ENCODE measurements around the gene RNF220. TPM values are rescaled to one million over a fixed set of nuclear protein-coding genes. Genes with fewer than 3 reads are reported as not detected.

RNF220 gene
- total RNA-seq, 2 donors from 2014 or later = 121 to 125 TPM

DNA sequence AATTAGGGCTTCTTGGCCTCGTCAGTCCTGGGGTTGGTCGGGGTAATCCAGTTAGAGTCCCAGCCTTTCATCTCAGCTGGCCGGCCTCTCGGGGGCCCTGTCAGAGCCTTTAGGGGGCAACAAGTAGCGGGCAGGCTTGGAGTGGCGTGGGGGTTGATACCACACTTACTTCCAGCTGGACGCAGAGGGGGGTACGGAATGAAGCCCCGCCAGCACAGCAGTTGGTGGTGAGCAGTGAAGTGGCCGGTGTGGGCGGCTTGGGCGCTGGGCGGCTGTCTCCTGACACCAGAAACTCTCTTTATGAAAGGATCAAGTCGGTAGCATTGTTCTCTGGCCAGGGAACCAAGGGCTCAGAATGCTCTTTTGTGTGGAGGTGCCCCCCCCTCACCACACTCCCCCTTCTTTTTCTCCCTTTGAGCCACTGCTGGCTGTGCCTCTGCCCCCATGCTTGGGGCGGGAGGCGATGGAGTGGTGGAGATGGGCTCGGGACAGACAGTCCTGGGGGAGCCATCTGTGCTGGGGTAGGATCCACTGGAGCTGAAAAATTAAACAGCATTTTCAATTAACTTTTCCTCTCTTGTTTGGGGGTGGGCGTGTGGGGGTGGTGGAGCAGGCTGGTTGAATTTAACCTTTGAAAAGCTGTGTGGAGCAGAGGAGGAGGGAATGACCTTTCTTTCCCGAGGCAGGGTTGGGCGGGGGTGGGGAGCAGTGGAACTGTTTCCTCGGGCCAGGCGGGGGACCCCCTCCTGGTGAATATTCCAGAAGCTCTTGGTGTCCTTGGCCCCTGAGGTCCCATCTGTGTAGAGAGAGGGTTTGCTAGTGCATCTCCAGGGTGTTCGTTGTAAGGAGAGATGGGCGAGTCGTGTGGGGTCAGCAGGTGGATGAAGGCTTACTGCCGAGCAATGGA is 102.7 kb downstream of the RNF220 start:
- no peak for DNase-seq (ENCODE audit: low spot score)
- TF ChIP-seq, protein P1, sequence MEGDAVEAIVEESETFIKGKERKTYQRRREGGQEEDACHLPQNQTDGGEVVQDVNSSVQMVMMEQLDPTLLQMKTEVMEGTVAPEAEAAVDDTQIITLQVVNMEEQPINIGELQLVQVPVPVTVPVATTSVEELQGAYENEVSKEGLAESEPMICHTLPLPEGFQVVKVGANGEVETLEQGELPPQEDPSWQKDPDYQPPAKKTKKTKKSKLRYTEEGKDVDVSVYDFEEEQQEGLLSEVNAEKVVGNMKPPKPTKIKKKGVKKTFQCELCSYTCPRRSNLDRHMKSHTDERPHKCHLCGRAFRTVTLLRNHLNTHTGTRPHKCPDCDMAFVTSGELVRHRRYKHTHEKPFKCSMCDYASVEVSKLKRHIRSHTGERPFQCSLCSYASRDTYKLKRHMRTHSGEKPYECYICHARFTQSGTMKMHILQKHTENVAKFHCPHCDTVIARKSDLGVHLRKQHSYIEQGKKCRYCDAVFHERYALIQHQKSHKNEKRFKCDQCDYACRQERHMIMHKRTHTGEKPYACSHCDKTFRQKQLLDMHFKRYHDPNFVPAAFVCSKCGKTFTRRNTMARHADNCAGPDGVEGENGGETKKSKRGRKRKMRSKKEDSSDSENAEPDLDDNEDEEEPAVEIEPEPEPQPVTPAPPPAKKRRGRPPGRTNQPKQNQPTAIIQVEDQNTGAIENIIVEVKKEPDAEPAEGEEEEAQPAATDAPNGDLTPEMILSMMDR (IDR thresholded peaks at IDR 0.05) = no peak
- Histone ChIP-seq H3K36me3 (no peaks in the 10 kb centered on the region), H3K27ac (no peak overlapping the region), H3K9me3 (no peaks in the 10 kb centered on the region), H3K4me1 (ENCODE audit: control insufficient read depth in 1 of 2, low read depth in 2 of 2) (no peaks in the 10 kb centered on the region), H3K27me3 (replicated peaks; ENCODE audit: insufficient read depth) (no peaks in the 10 kb centered on the region), H3K4me3 (no peak overlapping the region)
- ATAC-seq (ENCODE audit: insufficient number of reproducible peaks, low FRiP score, low read depth) = no peak

- TF ChIP-seq, protein P1 (IDR thresholded peaks at IDR 0.05) = no peak
- no peak for ATAC-seq (ENCODE audit: insufficient number of reproducible peaks, low FRiP score, low read depth)
Observed at GRCh38 chr1:44508397-44508745, 103.3 kb downstream of the RNF220 start.

DNA sequence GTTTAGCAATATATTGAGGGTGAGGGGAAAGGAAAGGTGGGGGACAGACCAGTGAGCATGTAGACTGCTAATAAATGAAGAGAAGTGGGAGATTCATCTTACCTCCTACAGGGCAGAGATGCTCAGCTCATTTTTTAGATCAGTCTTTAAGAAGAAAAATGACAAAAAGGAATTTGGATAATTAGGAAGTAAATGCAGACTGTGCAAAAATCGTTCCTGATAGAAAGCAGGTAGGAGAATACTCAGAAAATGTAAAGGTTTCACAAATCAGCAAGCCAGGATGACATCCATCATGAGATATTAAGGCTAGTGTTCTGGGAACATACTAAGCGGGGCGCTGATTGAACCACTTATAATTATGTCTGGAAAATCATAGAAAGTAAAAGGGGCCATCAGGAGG is 106.3 kb downstream of the RNF220 start:
- no peak for ATAC-seq (ENCODE audit: insufficient number of reproducible peaks, low FRiP score, low read depth)
- DNase-seq (ENCODE audit: low spot score) = no peak
- no peak overlapping the region for H3K4me3 ChIP-seq
- TF ChIP-seq, protein P1 (IDR thresholded peaks at IDR 0.05) = no peak
- H3K27me3 ChIP-seq (replicated peaks; ENCODE audit: insufficient read depth) = no peaks in the 10 kb centered on the region
- no peak overlapping the region for H3K27ac ChIP-seq
- H3K36me3 ChIP-seq = no peaks in the 10 kb centered on the region
- no peaks in the 10 kb centered on the region for H3K4me1 ChIP-seq (ENCODE audit: control insufficient read depth in 1 of 2, low read depth in 2 of 2)
- H3K9me3 ChIP-seq = no peaks in the 10 kb centered on the region

More at GRCh38 chr1:44508397-44508745, 103.3 kb downstream of the RNF220 start:
- no peak overlapping the region for H3K27ac ChIP-seq
- no peaks in the 10 kb centered on the region for H3K27me3 ChIP-seq (replicated peaks; ENCODE audit: insufficient read depth)
- no peaks in the 10 kb centered on the region for H3K4me1 ChIP-seq (ENCODE audit: control insufficient read depth in 1 of 2, low read depth in 2 of 2)
- H3K9me3 ChIP-seq = no peaks in the 10 kb centered on the region
- H3K36me3 ChIP-seq = no peaks in the 10 kb centered on the region
- DNase-seq (ENCODE audit: low spot score) = no peak
- no peak overlapping the region for H3K4me3 ChIP-seq

DNA sequence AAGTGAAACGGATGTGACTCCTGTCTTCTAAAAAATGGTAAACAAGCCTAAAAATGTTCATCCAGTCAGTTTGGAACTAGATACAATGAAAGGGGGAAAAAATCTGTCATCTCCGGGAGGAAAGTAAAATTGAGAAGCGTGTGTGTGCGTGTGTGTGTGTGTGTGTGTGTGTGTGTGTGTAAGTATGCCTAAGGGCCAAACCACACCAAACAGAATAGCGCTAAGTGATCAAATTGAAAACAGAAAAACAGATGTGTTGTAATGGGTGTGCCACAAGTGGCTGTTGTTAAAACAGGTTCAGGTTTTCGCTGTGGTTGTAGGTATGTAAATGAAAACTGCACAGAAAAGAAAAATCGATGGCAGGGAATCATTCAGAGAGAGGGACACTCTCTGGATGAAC is 106.7 kb downstream of the RNF220 start:
- no peak overlapping the region for H3K27ac ChIP-seq
- H3K4me1 ChIP-seq (ENCODE audit: control insufficient read depth in 1 of 2, low read depth in 2 of 2) = no peaks in the 10 kb centered on the region
- TF ChIP-seq, protein P1 (IDR thresholded peaks at IDR 0.05) = no peak
- no peaks in the 10 kb centered on the region for H3K27me3 ChIP-seq (replicated peaks; ENCODE audit: insufficient read depth)
- no peak overlapping the region for H3K4me3 ChIP-seq
- no peaks in the 10 kb centered on the region for H3K36me3 ChIP-seq
- ATAC-seq (ENCODE audit: insufficient number of reproducible peaks, low FRiP score, low read depth) (no peak), DNase-seq (ENCODE audit: low spot score) (no peak)
- H3K9me3 ChIP-seq = no peaks in the 10 kb centered on the region

DNA sequence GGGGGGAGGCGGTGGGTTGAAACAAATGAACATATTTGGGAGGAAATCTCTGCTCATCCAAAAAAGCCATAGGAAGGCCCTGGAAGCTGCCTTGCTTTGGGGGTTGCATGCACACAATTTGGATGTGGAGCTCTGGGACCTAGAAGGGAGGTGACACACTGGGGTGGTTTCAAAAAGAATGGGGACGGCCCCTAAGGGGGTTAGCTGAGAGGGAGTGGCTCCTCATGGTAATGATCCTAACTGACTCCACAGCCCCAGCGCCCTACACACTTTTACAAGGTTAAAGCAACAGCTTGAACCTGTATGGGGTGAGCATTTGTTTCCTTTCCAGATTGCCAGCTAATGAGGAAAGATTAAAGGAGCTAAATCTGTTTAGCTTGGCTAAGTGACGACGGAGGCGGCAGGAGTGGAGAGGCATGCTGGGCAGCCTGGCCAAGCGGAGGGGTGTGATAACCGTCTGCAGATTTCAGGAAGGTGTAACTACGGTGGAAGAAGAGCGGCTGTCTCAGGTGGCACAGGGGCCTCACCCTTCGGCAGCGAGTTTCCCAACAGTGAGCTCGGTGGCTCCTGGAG is 107.3 kb downstream of the RNF220 start:
- Histone ChIP-seq H3K36me3 (no peaks in the 10 kb centered on the region), H3K4me1 (ENCODE audit: control insufficient read depth in 1 of 2, low read depth in 2 of 2) (no peaks in the 10 kb centered on the region), H3K9me3 (no peaks in the 10 kb centered on the region), H3K27ac (no peak overlapping the region), H3K4me3 (no peak overlapping the region), H3K27me3 (replicated peaks; ENCODE audit: insufficient read depth) (no peaks in the 10 kb centered on the region)
- DNase-seq (ENCODE audit: low spot score) = no peak
- no peak for ATAC-seq (ENCODE audit: insufficient number of reproducible peaks, low FRiP score, low read depth)
- TF ChIP-seq, protein P1 (IDR thresholded peaks at IDR 0.05) = no peak

Data from thoracic aorta (tissue), 2 donors.